Ishikawa (cell line): Measurements from ENCODE around the gene CDC42EP4.

Source experiments
- CEBPB ChIP-seq: IDR thresholded peaks from 2 replicates; pipeline ENCODE4 v1.6.1; 2012
- CREB1 ChIP-seq: IDR thresholded peaks from 2 replicates; pipeline ENCODE4 v1.6.1; 2012; ENCODE audit warnings: low read depth
- EGR1 ChIP-seq: IDR thresholded peaks from 2 replicates; pipeline ENCODE4 v1.6.1; 2012
- EP300 ChIP-seq: IDR thresholded peaks from 2 replicates; pipeline ENCODE4 v1.6.1; 2012; ENCODE audit warnings: borderline replicate concordance
- FOXM1 ChIP-seq: IDR thresholded peaks from 2 replicates; pipeline ENCODE4 v1.6.1; 2012; ENCODE audit warnings: low read depth, borderline replicate concordance
- MAX ChIP-seq: IDR thresholded peaks from 2 replicates; pipeline ENCODE4 v1.6.1; 2012
- NFIC ChIP-seq: IDR thresholded peaks from 2 replicates; pipeline ENCODE4 v1.6.1; 2012
- RAD21 ChIP-seq: IDR thresholded peaks from 2 replicates; pipeline ENCODE4 v1.6.1; 2012; ENCODE audit warnings: low read depth
- REST ChIP-seq: IDR thresholded peaks from 2 replicates; pipeline ENCODE4 v1.6.1; 2012; ENCODE audit warnings: low read depth, mild to moderate bottlenecking
- TAF1 ChIP-seq: IDR thresholded peaks from 2 replicates; pipeline ENCODE4 v1.6.1; 2012; ENCODE audit warnings: low read depth, mild to moderate bottlenecking
- TCF12 ChIP-seq: IDR thresholded peaks from 2 replicates; pipeline ENCODE4 v1.6.1; 2012; ENCODE audit warnings: low read depth
- TEAD4 ChIP-seq: IDR thresholded peaks from 2 replicates; pipeline ENCODE4 v1.6.1; 2012
- USF1 ChIP-seq: IDR thresholded peaks from 2 replicates; pipeline ENCODE4 v1.6.1; 2012
- YY1 ChIP-seq: IDR thresholded peaks from 2 replicates; pipeline ENCODE4 v1.6.1; 2012; ENCODE audit warnings: low read depth
- ZBTB7A ChIP-seq: IDR thresholded peaks from 2 replicates; pipeline ENCODE4 v1.6.1; 2012; ENCODE audit warnings: low read depth

CDC42EP4 gene

GRCh38 chr17:73300392-73300791 is 11.4 kb downstream of the CDC42EP4 start:
- TF ChIP-seq YY1: no peak
- no peak for TF ChIP-seq TAF1
- TF ChIP-seq EGR1: no peak
- no peak for TF ChIP-seq CREB1

GRCh38 chr17:73297934-73298861 is 13.6 kb downstream of the CDC42EP4 start:
- TF ChIP-seq RAD21 (no peak), EGR1 (no peak), CREB1 (no peak), TEAD4 (no peak), MAX (no peak), TCF12 (no peak), USF1 (no peak)

- TF ChIP-seq TAF1 (no peak; the same call in 1 of the 2 replicates), TCF12 (peak; percentile 89), TEAD4 (peak; percentile 65), CREB1 (no peak), USF1 (0 out of 2 replicates have a peak, but pooled peaks have one; percentile 4), FOXM1 (0 out of 2 replicates have a peak, but pooled peaks have one; percentile 34), ZBTB7A (no peak), REST (no peak), CEBPB (peak; percentile 96), RAD21 (peak; percentile 20; the same call in 1 of the 2 replicates), NFIC (peak; percentile 65), EP300 (peak; percentile 77), MAX (peak; percentile 87), YY1 (no peak), EGR1 (no peak)
Observed at GRCh38 chr17:73293480-73293911, 18.3 kb downstream of the CDC42EP4 start.

GRCh38 chr17:73293031-73293430 is 18.8 kb downstream of the CDC42EP4 start:
- TF ChIP-seq REST (no peak), TEAD4 (no peak), USF1 (no peak), MAX (no peak), RAD21 (no peak), ZBTB7A (no peak)

- TF ChIP-seq YY1: no peak
- no peak for TF ChIP-seq NFIC
- no peak for TF ChIP-seq REST
- peak; percentile 47; the same call in 1 of the 2 replicates for TF ChIP-seq MAX
- TF ChIP-seq USF1: no peak
- no peak for TF ChIP-seq EP300
- no peak; the same call in none of the 2 replicates for TF ChIP-seq ZBTB7A
- no peak for TF ChIP-seq RAD21
Observed at GRCh38 chr17:73292031-73292531, 19.7 kb downstream of the CDC42EP4 start.
